IPS DF 6.9 (cell line): ENCODE results near the gene ADGRD2.

Experiments used
- DNase-seq: peaks from one replicate; pipeline ENCODE4 v3.0.0-alpha.2; 2013; ENCODE audit warnings: low read depth, low spot score
- H3K27ac ChIP-seq: one replicate; pipeline ENCODE4 v1.5.1; 2013; ENCODE audit warnings: low read length, control low read depth
- H3K27me3 ChIP-seq: 2 replicates; pipeline ENCODE4 v1.6.1; 2013; ENCODE audit warnings: mild to moderate bottlenecking, low read length; ENCODE audit not compliant: control insufficient read depth, insufficient read depth
- H3K36me3 ChIP-seq: 2 replicates; pipeline ENCODE4 v1.6.1; 2013; ENCODE audit warnings: low read length; ENCODE audit not compliant: control insufficient read depth, insufficient read depth
- H3K4me1 ChIP-seq: 2 replicates; pipeline ENCODE4 v1.6.1; 2013; ENCODE audit warnings: low read length; ENCODE audit not compliant: control insufficient read depth, insufficient read depth
- H3K4me3 ChIP-seq: 2 replicates; pipeline ENCODE4 v1.5.1; 2013; ENCODE audit warnings: mild to moderate bottlenecking, low read length
- H3K9me3 ChIP-seq: 2 replicates; pipeline ENCODE4 v1.6.1; 2013; ENCODE audit warnings: low read length, inconsistent platforms; ENCODE audit not compliant: control insufficient read depth, insufficient read depth
- WGBS: extraction: QIAGEN DNeasy Blood & Tissue Kit; methylation state at CpG from one replicate; pipeline ENCODE4 v1.1.7; 2013; ENCODE audit warnings: mixed read lengths, missing lambda C conversion rate; ENCODE audit not compliant: insufficient read length, insufficient coverage; 5-methylcytosine and 5-hydroxymethylcytosine counted together

Gene ADGRD2

DNA sequence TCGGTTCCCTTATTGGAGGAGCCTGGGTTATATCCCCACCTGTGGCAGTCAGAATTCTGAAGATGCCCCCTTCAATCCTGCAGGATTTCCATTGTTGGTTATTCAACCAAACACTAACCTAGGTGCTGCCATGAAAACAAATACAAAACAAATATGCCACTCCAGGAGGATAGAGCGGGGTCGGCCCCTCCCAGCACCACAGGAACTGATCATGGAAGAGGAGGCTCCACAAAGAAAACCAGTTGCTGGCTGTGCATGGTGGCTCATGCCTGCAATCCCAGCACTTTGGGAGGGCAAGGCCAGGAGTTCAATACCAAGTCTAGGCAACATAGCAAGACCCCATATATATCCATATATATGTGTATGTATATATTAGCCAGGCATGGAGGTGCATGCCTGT, 13.2 kb upstream of the ADGRD2 start:
- Histone ChIP-seq H3K4me3 (no peak overlapping the region), H3K27me3 (no peaks in the 10 kb centered on the region), H3K9me3 (no peaks in the 10 kb centered on the region), H3K36me3 (no peaks in the 10 kb centered on the region), H3K27ac (no peak overlapping the region), H3K4me1 (no peaks in the 10 kb centered on the region)
- WGBS = no CpG with 5 or more reads among the region's 3 CpGs
- DNase-seq = no peak

DNA sequence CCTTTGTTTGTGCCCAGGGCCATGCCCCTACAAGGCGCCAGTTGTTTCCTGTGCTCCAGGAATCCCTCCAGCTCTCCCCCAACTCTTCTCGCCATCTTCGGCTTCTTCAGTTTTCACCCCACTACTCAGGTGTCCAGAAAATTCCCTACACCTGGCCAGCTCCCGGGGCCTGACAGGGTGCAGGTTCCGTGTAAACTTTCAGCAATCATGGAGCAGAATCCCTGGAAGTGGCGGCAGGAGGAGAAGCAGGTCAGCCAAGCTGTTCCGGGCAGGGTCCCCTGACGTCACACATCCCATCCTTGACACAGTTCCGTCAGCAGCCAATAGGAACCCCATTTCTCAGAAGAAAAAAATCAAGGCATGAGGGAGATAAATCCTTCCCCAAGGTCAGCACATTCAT, 12.2 kb upstream of the ADGRD2 start:
- no peak for DNase-seq
- no peak overlapping the region for H3K27ac ChIP-seq
- no peaks in the 10 kb centered on the region for H3K4me1 ChIP-seq
- H3K9me3 ChIP-seq = no peaks in the 10 kb centered on the region
- H3K27me3 ChIP-seq = no peaks in the 10 kb centered on the region
- H3K4me3 ChIP-seq = no peak overlapping the region
- no peaks in the 10 kb centered on the region for H3K36me3 ChIP-seq
- no CpG with 5 or more reads among the region's 9 CpGs for whole genome bisulfite sequencing

DNA sequence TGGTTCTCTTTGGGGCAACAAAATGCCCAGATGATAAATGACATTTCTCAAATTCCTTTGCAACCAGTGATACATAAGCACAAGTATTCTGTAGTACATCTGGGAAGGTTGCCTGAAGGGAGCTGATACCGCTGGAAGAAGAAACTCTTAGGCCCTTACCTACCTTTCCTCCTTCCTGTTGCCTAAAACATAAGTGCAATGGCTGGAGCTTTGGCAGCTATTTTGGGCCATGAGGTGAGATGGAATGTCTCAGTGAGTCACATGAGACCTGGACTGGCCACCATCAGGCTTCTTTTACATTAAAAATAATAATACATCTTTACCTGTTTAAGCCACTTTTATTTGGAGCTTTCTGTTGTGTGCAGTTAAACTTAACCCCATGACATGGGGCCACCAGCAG, 11.2 kb upstream of the ADGRD2 start:
- no peaks in the 10 kb centered on the region for H3K27me3 ChIP-seq
- no peak for DNase-seq
- no peak overlapping the region for H3K4me3 ChIP-seq
- H3K4me1 ChIP-seq = no peaks in the 10 kb centered on the region
- H3K36me3 ChIP-seq = no peaks in the 10 kb centered on the region
- H3K27ac ChIP-seq = no peak overlapping the region
- WGBS = no CpG with 5 or more reads among the region's 1 CpG
- no peaks in the 10 kb centered on the region for H3K9me3 ChIP-seq

DNA sequence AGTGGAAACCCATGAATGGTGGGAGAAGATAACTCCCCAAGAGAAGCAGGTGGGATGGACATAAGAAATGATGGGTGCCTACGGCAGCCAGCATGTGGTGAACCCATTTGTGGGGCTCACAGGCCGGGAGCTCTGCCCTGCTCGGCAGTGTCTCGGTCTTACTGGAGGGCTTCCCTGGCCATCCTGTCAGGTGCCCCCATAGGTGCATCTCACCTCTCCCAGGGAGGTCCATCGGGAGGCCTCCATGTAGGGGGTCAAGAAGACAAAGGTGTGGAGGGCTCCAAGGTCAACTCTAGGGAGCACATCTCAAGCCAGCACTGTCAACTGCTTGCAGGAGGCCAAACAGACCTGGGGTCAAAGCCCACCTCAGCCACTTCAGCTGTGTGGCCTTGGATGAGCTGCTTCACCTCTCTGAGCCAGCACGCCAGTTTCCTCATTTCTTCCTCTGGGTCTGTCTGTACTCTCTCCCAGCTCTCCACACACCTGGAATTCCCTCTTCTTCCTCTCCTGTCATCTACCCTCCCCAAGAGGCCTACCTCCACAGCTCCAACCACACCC, 10.5 kb upstream of the ADGRD2 start:
- H3K27me3 ChIP-seq = no peaks in the 10 kb centered on the region
- DNase-seq = no peak
- H3K4me1 ChIP-seq = no peaks in the 10 kb centered on the region
- WGBS = no CpG with 5 or more reads among the region's 6 CpGs
- no peak overlapping the region for H3K4me3 ChIP-seq
- no peaks in the 10 kb centered on the region for H3K36me3 ChIP-seq
- H3K9me3 ChIP-seq = no peaks in the 10 kb centered on the region
- no peak overlapping the region for H3K27ac ChIP-seq

DNA sequence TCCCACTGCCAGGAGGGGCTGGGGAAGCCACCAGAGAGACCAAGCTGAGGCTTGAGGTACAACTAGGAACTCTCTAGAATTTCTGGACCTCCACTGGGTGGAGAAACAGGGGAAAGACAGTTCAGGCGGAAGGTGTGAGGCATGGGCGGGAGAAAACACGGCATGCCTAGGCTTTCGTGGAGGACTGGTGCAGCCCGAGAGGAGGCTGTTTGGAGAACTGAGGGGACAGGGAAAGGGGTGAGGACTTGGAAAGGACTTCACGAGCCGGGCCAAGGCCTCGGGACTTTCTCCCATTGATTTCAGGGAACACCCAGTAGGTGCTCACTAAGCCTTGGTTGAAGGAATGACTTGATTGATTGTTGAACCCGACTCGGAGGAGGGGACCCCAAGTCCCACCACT, 9.5 kb upstream of the ADGRD2 start:
- WGBS = no CpG with 5 or more reads among the region's 10 CpGs
- no peaks in the 10 kb centered on the region for H3K36me3 ChIP-seq
- no peak overlapping the region for H3K4me3 ChIP-seq
- no peak for DNase-seq
- H3K4me1 ChIP-seq = no peaks in the 10 kb centered on the region
- no peaks in the 10 kb centered on the region for H3K27me3 ChIP-seq
- H3K9me3 ChIP-seq = no peaks in the 10 kb centered on the region
- no peak overlapping the region for H3K27ac ChIP-seq

DNA sequence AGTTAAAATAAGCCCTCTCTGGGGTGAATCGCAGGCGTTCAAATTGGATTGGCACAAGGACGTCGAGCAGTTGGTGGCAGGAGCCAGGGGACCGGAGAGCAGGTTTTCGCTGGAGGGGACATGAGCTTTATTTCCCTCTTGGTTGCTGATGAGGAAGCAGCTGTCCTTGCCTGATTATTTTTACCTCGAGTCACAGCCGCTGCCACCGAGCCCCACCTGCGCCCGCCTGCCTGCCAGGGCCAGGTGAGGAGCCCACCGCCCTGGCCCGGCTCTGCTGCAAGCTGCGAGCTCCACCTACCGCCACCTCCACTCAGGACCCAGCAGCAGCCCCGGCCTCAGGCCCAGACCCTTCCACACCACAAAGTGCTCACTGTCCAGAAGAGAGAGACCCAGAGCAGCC, 9.0 kb upstream of the ADGRD2 start:
- no peaks in the 10 kb centered on the region for H3K27me3 ChIP-seq
- H3K27ac ChIP-seq = no peak overlapping the region
- no peak overlapping the region for H3K4me3 ChIP-seq
- no CpG with 5 or more reads among the region's 16 CpGs for WGBS
- H3K4me1 ChIP-seq = no peaks in the 10 kb centered on the region
- no peaks in the 10 kb centered on the region for H3K36me3 ChIP-seq
- no peak for DNase-seq
- no peaks in the 10 kb centered on the region for H3K9me3 ChIP-seq

DNA sequence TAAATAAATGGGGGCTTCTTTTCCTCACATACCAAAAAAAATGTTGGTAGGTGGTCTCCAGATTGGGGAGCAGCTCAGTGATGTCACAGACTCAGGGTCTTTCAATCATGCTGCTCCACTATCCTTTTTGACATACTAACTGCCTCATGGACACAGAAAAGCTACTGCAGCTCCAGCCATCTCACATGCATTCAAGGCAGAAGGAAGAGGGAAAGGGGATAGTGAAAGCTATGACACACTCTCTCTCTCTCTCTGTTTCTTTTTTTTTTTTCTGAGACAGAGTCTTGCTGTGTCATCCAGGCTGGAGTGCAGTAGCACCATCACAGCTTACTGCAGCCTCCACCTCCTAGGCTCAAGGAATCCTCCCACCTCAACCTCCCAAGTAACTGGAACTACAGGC, 7.9 kb upstream of the ADGRD2 start:
- no peaks in the 10 kb centered on the region for H3K9me3 ChIP-seq

DNA sequence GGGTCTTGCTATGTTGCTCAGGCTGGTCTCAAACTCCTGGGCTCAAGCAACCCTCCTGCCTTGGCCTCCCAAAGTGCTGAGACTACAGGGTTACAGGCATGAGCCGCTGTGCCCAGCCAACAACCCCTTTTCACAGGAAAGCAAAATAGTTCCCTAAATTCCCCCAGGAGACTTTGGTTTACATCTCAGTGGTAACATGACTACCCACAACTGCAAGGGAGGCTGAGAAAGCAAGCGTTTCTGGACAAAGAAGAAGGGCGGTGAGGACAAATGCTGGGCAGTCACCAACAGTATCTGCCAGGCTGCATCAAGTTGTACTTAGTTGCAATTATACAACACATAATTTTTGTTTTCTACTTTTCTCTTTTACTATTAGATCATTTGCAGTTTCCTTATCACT, 7.4 kb upstream of the ADGRD2 start:
- Histone ChIP-seq H3K36me3 (no peaks in the 10 kb centered on the region), H3K4me3 (no peak overlapping the region), H3K27me3 (no peaks in the 10 kb centered on the region), H3K4me1 (peaks cover 1% of the 10 kb centered on the region; the same call in 1 of the 2 replicates), H3K9me3 (no peaks in the 10 kb centered on the region), H3K27ac (no peak overlapping the region)
- no peak for DNase-seq
- WGBS = no CpG with 5 or more reads among the region's 3 CpGs

More for the DNA sequence above, 7.9 kb upstream of the ADGRD2 start:
- Histone ChIP-seq H3K36me3 (no peaks in the 10 kb centered on the region), H3K4me3 (no peak overlapping the region), H3K27ac (no peak overlapping the region), H3K27me3 (no peaks in the 10 kb centered on the region), H3K4me1 (peaks cover 1% of the 10 kb centered on the region; the same call in 1 of the 2 replicates)
- no peak for DNase-seq

- Histone ChIP-seq H3K36me3 (no peaks in the 10 kb centered on the region), H3K27me3 (no peaks in the 10 kb centered on the region), H3K27ac (no peak overlapping the region), H3K9me3 (no peaks in the 10 kb centered on the region), H3K4me1 (peaks cover 1% of the 10 kb centered on the region; the same call in 1 of the 2 replicates), H3K4me3 (no peak overlapping the region)
- DNase-seq = no peak
- WGBS = no CpG with 5 or more reads among the region's 2 CpGs
Measured at GRCh38 chr9:124443625-124444024, 6.6 kb upstream of the ADGRD2 start.

GRCh38 chr9:124444166-124444565, 6.1 kb upstream of the ADGRD2 start:
- peaks cover 1% of the 10 kb centered on the region; the same call in 1 of the 2 replicates for H3K4me1 ChIP-seq
- no peaks in the 10 kb centered on the region for H3K36me3 ChIP-seq
- no peaks in the 10 kb centered on the region for H3K27me3 ChIP-seq
- no peak overlapping the region for H3K27ac ChIP-seq
- no peak for DNase-seq
- no peak overlapping the region for H3K4me3 ChIP-seq
- no CpG with 5 or more reads among the region's 3 CpGs for WGBS
- H3K9me3 ChIP-seq = no peaks in the 10 kb centered on the region

DNA sequence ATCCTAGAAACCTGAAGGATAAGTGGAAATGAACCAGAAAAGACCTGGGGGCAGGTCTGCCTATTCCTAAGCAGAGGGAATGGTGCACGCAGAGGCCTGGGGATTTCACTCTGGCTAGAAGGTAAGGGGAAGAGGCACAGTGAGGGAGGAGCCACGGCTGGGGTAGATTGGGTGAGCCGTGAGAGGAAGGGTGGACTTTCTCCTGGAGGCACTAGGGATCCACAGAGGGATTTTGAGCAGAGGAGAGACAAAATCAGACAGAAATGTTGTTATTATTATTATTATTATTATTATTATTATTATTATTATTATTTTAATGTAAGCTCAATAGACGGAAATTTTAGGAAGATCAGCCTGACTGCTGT, 3.0 kb upstream of the ADGRD2 start:
- H3K4me3 ChIP-seq = no peak overlapping the region

More for the DNA sequence above, 3.0 kb upstream of the ADGRD2 start:
- H3K36me3 ChIP-seq = no peaks in the 10 kb centered on the region
- WGBS = no CpG with 5 or more reads among the region's 4 CpGs
- no peak overlapping the region for H3K27ac ChIP-seq
- H3K27me3 ChIP-seq = peaks cover 5% of the 10 kb centered on the region; the same call in 1 of the 2 replicates
- H3K4me1 ChIP-seq = peaks cover 10% of the 10 kb centered on the region
- no peak for DNase-seq
- no peaks in the 10 kb centered on the region for H3K9me3 ChIP-seq
